Central memory CD8-positive, alpha-beta T cell (primary cell): ENCODE results near the gene KCNQ1.

ENCODE experiments used
- ATAC-seq: fragments of 150-1000 bp; cut with Tn5 transposase; replicated peaks from 2 replicates; pipeline ENCODE4 v1.10.0; 2022; ENCODE audit warnings: mild to moderate bottlenecking, moderate FRiP score, moderate number of reproducible peaks; ENCODE audit not compliant: poor library complexity, severe bottlenecking; ENCODE audit errors: extremely low read depth
- DNase-seq, 2 donors: peaks; one replicate each; pipeline ENCODE4 v3.0.0; 2021; ENCODE audit warnings: low spot score in 2 of 2
- H3K27ac Mint-ChIP-seq: one replicate; pipeline ENCODE4 v1.8.0; 2022; ENCODE audit warnings: low read depth, mild to moderate bottlenecking, moderate library complexity, mixed read lengths
- H3K27me3 Mint-ChIP-seq: one replicate; pipeline ENCODE4 v1.8.0; 2022; ENCODE audit warnings: mixed read lengths
- H3K36me3 Mint-ChIP-seq: one replicate; pipeline ENCODE4 v1.8.0; 2022; ENCODE audit warnings: mild to moderate bottlenecking, moderate library complexity, mixed read lengths; ENCODE audit not compliant: insufficient read depth
- H3K4me1 Mint-ChIP-seq: one replicate; pipeline ENCODE4 v1.8.0; 2022; ENCODE audit warnings: mixed read lengths
- H3K4me3 Mint-ChIP-seq: one replicate; pipeline ENCODE4 v1.8.0; 2022; ENCODE audit warnings: mild to moderate bottlenecking, moderate library complexity, mixed read lengths
- H3K9me3 Mint-ChIP-seq: one replicate; pipeline ENCODE4 v1.8.0; 2022; ENCODE audit warnings: mixed read lengths

The KCNQ1 gene

DNA sequence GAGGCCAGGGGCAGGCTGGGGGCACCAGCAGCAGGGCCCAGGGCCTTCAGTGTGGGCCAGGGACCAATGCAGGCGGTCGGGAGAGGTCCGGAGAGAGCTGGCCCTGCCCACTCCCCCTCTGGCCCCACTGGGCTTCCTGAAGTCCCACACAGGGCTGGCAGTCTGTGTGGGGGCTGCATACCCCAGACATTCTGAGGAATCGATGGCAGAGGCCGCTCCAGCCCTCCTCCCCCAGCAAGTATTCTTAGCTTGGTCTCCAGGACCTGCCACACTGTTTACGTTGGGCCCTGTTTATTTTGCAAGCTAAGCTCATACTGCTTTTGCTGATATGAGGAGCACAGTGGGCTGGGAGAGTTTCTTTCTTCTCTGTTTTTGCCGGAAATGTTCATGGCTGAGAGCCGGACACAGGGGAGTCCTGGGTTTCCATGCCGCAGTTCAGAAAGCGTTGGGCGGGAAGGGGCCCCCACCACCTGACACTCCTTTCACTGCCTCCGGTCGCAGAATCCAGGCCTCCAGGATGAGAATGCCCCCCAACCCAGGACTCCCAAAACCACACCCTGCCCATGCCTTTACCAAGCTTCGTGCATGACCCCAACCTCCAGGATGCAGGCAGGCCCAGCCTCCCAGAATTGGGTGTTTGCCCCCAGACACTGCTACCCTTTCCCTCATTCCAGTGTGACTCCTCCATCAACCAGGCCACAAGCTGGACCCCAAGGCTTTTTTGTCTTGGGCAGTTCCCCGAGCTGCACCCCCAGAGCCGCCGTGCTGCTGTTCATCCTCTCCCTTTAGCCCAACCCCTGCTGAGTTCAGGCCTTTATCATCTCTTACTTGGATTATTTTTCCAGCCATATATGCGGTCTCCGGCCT lies 336.8 kb downstream of the KCNQ1 start:
- Mint-ChIP-seq H3K4me3 (no peak overlapping the region), H3K4me1 (no peaks in the 10 kb centered on the region), H3K27me3 (peaks cover 3% of the 10 kb centered on the region), H3K27ac (no peak overlapping the region), H3K36me3 (no peaks in the 10 kb centered on the region), H3K9me3 (no peaks in the 10 kb centered on the region)
- ATAC-seq (no peak), DNase-seq (peak in 1 of 2 donors; percentile 12)

DNA sequence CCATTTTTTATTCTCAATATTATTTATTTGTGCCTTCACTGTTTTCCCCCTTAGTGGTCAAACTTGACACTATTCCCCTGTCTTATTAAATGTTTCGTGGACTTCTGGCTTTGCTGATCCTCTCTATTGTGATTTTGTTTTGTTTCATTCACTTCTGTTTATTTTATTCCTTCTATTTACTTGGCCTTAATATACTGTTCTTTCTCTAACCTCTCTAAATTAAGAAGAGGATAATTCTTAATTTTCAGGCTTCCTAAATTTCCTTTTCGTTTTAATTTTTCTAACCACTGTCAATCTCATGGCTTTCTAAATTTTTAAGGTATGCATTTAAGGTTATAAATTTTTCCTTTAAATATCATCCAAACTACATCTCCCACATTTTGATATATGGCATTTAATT lies 338.0 kb downstream of the KCNQ1 start:
- DNase-seq (no peak), ATAC-seq (no peak)
- no peaks in the 10 kb centered on the region for H3K9me3 Mint-ChIP-seq
- H3K4me1 Mint-ChIP-seq, result no peaks in the 10 kb centered on the region
- peaks cover 8% of the 10 kb centered on the region for H3K27me3 Mint-ChIP-seq
- H3K36me3 Mint-ChIP-seq, result no peaks in the 10 kb centered on the region
- H3K27ac Mint-ChIP-seq, result peak overlapping the region; percentile 47
- H3K4me3 Mint-ChIP-seq, result no peak overlapping the region

DNA sequence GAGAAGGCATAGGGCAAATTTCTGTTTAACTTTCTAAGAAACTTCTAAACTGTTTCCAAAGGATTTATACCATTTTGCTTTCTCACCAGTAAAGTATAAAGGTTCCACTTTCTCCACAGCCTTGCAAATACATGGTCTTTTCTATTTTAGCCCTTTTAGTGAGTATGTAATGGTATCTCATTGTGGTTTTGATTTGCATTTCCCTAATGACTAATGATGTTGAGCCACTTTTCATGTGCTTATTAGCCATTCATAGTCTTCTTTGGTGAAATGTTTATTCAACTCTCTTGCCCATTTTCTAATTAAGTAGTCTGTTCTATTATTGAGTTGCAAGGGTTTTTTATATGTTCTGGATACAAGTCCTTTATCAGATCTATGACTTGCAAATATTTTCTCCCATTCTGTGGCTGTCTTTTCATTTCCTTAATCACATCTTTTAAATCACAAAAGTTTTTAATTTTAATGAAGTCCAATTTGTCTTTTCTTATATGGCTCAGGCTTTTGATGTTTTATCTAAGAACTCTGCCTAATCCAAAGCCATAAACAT lies 338.8 kb downstream of the KCNQ1 start:
- H3K27me3 Mint-ChIP-seq, result peaks cover 8% of the 10 kb centered on the region
- ATAC-seq (no peak), DNase-seq (no peak)
- H3K36me3 Mint-ChIP-seq, result no peaks in the 10 kb centered on the region
- no peaks in the 10 kb centered on the region for H3K9me3 Mint-ChIP-seq
- no peaks in the 10 kb centered on the region for H3K4me1 Mint-ChIP-seq
- H3K4me3 Mint-ChIP-seq, result no peak overlapping the region
- H3K27ac Mint-ChIP-seq, result no peak overlapping the region

DNA sequence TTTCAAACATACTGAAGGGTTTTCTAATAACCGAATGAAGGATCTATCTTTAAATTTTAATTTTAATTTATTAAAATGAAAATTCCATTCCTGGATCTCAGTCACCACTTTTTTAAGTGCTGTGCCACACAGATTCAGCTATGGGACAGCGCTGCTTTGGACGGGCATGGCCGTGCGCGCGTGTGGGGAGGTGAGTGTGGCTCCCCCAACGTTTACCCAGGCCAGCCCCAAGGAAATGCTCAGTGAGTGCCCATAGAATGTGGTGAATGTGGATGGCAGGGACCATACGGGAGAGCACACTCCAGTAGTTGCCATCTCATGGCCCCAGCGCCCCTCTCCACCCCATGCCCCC lies 343.0 kb downstream of the KCNQ1 start:
- Mint-ChIP-seq H3K36me3 (peaks cover 6% of the 10 kb centered on the region), H3K27me3 (peaks cover 27% of the 10 kb centered on the region), H3K9me3 (no peaks in the 10 kb centered on the region), H3K27ac (no peak overlapping the region), H3K4me1 (no peaks in the 10 kb centered on the region), H3K4me3 (no peak overlapping the region)
- DNase-seq (no peak), ATAC-seq (no peak)

DNA sequence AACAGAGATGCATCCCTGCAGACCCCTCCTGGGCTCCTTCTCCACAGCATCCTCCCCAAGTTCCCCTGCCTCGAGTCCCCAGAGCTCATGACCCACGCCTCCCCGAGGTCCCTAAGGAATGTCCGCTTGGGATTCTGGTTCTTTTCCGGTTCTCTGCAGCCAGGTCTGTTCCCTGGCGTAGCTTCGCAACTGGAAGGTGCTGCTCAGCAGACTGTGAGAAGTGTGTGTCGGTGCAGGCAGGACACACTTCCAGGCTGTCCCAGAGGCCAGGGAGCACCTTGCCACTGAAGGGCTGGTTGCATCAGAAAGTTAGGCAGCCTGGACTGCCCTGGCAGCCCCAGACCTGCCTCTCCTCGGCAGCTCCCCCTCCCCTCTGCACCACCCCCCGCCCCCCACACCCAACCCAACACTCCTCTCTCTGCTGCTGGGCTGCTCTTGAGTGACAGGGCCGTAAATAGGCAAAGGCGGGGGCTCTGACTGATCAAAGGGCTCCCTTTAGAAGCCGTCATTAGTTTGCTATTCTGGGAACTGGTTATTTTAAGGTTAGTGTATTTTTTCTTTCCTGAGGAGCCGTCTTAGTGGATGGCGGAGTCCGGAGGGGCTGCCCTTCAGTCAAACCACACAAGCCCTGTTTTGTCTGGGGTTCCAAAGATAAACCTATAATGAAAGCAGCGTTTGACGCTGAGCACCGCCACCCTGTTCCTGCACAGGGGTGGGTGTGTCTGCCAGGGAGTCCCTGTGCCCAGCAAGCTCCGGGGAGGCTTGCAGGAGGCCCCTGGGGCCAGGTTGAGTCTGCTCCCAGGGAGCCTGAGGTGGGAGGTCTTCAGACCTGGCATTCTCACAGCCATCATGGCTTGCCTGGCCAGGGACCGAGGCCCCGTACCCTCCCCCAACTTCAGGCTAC lies 343.6 kb downstream of the KCNQ1 start:
- DNase-seq (no peak), ATAC-seq (no peak)
- H3K9me3 Mint-ChIP-seq, result no peaks in the 10 kb centered on the region
- H3K36me3 Mint-ChIP-seq, result peaks cover 6% of the 10 kb centered on the region
- H3K27me3 Mint-ChIP-seq, result peaks cover 27% of the 10 kb centered on the region
- H3K4me3 Mint-ChIP-seq, result no peak overlapping the region
- no peak overlapping the region for H3K27ac Mint-ChIP-seq
- H3K4me1 Mint-ChIP-seq, result no peaks in the 10 kb centered on the region

DNA sequence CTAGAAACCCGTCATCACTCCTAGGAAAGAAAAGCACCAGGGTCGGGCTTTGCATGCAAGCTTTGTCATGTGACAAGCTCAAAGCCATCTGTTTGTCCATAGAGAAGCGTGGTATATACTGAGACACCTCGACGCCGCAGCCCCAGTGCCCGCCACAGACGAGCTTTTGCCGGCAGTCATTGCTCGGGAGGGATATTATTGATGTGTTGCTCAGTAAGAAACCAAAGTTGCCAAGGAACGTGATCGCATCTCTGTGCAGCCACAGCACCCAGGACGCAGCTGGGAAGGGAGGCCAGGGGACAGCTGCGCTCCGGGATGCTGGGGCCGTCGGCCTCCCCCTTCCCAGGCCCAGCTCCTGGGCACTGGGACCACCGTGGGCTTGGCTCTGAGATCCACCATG lies 344.5 kb downstream of the KCNQ1 start:
- H3K36me3 Mint-ChIP-seq, result peaks cover 6% of the 10 kb centered on the region
- peaks cover 27% of the 10 kb centered on the region for H3K27me3 Mint-ChIP-seq
- H3K4me3 Mint-ChIP-seq, result no peak overlapping the region
- no peaks in the 10 kb centered on the region for H3K9me3 Mint-ChIP-seq
- DNase-seq, result no peak
- no peaks in the 10 kb centered on the region for H3K4me1 Mint-ChIP-seq
- H3K27ac Mint-ChIP-seq, result no peak overlapping the region
- no peak for ATAC-seq

DNA sequence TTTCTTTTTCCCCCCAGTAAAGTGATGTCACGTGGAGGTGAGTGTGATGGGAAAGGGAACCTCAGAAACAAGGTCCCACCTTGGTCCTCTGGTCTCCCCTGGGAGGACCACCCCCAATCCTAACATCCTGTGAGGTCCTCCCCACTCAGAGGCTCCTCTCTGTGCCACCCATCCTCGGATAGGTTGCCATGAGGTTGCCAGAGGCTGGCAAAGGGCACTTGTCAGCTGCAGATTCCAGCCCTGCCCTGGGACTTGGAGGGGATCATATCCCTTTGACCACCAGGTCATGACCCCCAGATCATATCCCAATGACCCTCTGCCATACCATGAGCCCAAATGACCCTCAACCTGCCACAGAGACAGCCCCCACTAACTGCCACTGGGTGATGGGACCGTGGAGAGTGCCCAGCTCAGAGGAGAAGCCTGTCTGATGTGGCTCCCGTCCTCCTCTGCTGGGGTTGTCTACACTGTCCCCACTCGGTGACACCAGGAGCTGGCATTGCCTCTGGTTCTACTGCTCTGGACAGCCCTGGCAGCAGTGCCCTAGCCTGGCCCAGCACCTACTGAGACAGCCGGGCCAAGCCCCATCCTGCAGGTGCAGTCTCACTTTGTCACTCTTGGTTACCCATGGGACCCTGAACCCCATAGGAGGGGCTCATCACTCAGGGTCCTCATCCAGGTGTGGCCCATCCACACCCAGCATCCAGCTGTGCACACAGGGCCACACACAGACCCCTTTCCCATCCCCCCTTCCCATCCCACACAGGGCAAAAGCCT lies 345.2 kb downstream of the KCNQ1 start:
- H3K36me3 Mint-ChIP-seq, result peaks cover 6% of the 10 kb centered on the region
- no peak overlapping the region for H3K27ac Mint-ChIP-seq
- H3K9me3 Mint-ChIP-seq, result no peaks in the 10 kb centered on the region
- ATAC-seq, result no peak
- no peaks in the 10 kb centered on the region for H3K4me1 Mint-ChIP-seq
- DNase-seq, result no peak
- no peak overlapping the region for H3K4me3 Mint-ChIP-seq
- H3K27me3 Mint-ChIP-seq, result peaks cover 27% of the 10 kb centered on the region

DNA sequence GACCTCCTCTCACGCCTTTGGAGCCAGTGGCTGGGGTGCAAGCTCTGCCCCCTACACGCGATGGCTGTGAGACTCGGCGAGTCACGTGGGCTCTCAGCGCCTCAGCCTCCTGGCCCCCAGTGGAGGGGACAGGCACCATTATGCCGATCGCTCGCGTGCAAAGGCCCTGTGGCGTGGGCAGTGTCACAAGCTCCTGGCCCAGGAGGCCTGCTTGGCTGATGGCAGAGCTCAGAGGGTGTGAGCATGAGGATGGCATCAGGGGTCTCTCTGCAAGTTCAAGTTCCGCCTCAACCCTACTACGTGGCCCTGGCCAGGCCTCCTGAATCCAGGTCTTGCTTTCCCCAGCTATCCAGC lies 345.7 kb downstream of the KCNQ1 start:
- H3K4me1 Mint-ChIP-seq, result no peaks in the 10 kb centered on the region
- DNase-seq, result no peak
- no peak overlapping the region for H3K27ac Mint-ChIP-seq
- peaks cover 27% of the 10 kb centered on the region for H3K27me3 Mint-ChIP-seq
- no peak for ATAC-seq
- no peaks in the 10 kb centered on the region for H3K9me3 Mint-ChIP-seq
- H3K4me3 Mint-ChIP-seq, result no peak overlapping the region
- H3K36me3 Mint-ChIP-seq, result peaks cover 6% of the 10 kb centered on the region

DNA sequence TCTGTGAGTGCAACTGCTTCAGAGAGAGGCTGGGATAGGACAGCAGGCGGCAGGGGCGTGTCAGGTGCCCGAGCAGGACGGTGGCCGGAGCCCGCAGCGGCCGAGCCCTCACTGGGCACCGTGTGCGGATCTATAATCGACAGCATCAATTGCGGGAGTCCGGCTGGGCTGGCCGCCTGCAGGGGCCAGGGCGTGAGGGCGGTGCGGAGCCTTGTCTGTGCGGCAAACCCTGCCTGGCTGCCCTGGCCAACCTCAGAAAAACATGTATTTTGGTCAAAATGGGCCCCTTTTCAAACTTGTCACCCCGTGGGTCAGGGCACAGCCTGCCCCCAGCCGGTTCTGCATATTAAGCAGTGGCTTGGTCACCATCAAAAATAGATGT lies 346.3 kb downstream of the KCNQ1 start:
- no peak overlapping the region for H3K27ac Mint-ChIP-seq

DNA sequence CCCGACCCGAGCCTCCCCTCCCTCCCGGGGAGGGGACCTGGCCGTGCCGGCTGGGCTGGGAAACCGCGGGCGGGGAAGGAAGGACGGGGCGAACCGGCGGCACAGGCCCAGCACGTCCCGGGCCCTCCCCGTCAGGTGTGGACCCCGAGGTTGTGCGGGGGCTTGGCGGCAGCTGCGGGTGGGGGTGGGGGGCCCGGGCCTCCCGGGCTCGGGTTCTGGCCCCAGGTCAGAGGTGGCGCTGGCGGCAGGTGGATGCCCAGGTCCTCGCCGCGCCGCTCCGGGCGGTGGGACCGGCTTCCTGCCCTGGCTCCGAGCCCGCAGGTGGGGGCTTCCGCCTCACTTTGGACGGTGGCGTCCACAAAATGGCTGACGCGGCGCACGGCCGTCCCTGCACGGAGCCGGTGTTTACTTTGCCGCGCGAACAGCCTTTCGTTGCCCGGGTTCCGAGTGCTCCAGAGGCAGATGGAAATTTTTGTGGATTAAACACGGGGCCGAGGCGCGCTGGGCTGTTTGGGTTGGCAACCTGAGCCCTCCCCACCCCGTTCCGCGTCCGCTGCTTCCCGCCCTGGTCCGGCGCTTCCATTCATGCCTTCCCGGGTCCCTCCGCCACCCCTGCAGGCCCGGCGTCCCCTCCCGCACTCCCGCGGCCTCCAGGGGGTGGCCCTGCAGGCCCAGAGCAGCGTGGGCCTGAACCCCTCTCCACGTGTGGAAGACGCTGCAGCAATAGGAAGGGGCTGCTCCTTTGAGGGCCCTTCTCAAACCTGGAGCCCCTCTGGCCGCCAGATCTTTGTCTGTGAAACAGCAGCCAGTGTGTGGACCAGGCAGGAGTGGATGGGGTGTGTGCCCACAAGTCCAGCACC lies 346.9 kb downstream of the KCNQ1 start:
- Mint-ChIP-seq H3K36me3 (peaks cover 6% of the 10 kb centered on the region), H3K4me1 (no peaks in the 10 kb centered on the region), H3K4me3 (peak overlapping the region; percentile 69), H3K27ac (no peak overlapping the region), H3K27me3 (peaks cover 23% of the 10 kb centered on the region), H3K9me3 (no peaks in the 10 kb centered on the region)
- ATAC-seq (no peak), DNase-seq (no peak)

More for the DNA sequence above, 346.3 kb downstream of the KCNQ1 start:
- peaks cover 6% of the 10 kb centered on the region for H3K36me3 Mint-ChIP-seq
- H3K27me3 Mint-ChIP-seq, result peaks cover 27% of the 10 kb centered on the region
- H3K4me1 Mint-ChIP-seq, result no peaks in the 10 kb centered on the region
- no peaks in the 10 kb centered on the region for H3K9me3 Mint-ChIP-seq
- no peak for ATAC-seq
- no peak overlapping the region for H3K4me3 Mint-ChIP-seq
- no peak for DNase-seq

DNA sequence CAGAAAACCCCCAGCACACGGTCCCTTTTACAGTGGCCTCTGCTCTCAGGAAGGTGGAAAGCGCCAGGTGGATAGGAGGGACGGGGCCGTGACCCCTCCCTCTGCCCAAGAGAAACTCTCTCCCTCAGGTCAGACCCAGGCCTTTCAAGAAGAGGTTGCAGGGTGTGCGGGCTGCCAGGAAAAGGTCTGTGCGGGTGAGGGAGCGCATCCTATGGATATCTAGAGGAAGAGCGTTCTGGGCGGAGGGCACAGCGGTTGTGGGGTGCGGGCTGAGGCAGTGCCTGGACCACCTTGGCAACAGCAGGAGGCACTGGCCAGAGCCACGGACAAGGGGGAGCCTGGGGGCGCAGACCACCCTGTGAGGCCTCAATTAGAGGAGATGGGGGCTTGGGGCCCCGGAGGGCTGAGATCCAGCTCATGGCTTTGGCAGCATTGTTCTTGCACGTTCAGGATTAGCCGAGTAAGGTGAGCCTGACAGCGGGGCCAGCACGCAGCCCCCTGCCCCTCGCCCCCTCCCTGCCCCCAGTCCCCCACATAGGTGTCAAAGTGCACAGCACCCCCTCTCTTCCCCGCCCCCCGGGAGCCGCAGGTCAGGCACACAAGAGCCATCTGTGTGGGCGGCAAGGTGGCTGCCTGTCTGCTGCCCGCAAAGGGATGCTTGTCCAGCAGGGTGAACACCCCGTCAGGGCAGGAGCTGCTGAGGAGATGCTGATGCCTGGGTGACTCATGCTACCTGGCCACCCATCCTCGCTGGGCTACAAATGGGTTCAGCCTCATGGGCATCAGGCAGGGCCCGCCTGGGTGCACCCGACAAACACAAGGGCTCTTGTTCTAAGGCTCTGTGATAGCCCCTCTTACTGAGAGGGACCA lies 347.8 kb downstream of the KCNQ1 start:
- Mint-ChIP-seq H3K9me3 (no peaks in the 10 kb centered on the region), H3K36me3 (peaks cover 6% of the 10 kb centered on the region), H3K27me3 (peaks cover 20% of the 10 kb centered on the region), H3K4me3 (peak overlapping the region; percentile 69), H3K4me1 (no peaks in the 10 kb centered on the region), H3K27ac (no peak overlapping the region)
- no peak for ATAC-seq
- DNase-seq, result no peak
